GM21737 (cell line): ENCODE measurements around the gene TNIK.

Experiments
- ATAC-seq: cut with Tn5 transposase; IDR thresholded peaks from one replicate; pipeline ENCODE4 v1.9.1; 2021; ENCODE audit warnings: mild to moderate bottlenecking, moderate library complexity; ENCODE audit not compliant: unreplicated experiment

TNIK gene

DNA sequence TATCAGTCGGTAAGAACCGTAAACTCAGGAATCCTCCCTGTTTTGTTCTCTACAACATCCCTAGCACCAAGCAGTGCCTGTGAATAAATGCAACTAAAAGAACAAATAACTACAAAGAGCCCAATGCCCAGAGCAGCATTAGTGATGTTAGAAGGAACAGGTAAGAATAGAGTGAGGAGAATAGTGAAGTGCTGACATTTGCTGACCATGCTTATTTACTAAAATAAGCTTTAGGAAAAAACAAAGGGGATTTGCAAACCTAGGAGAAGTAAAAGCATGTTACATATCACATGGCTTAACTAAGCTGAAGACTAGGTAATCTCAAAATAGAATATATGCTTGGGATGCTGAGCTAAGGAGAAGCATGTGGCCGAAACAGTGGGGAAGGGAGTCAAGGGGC is 247.6 kb downstream of the TNIK start:
- ATAC-seq, result no peak

DNA sequence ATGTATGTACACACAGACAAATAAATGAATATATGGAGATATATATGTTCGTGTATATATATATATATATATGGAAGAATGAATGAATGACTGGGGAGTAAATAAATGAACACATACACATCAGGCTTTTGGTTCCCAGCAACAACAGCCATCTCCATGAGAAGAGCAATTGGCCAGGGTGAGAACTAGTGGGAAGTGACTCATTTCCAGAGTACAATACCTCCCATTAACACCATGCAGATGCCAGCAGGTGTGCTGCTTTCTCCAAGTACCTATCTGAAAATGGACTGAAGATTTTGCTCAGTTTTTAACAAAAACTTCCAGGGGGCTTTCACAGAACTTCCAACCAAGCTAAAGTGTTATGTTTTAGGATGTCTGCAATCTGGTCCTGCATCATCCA is 253.9 kb downstream of the TNIK start:
- ATAC-seq, result no peak

DNA sequence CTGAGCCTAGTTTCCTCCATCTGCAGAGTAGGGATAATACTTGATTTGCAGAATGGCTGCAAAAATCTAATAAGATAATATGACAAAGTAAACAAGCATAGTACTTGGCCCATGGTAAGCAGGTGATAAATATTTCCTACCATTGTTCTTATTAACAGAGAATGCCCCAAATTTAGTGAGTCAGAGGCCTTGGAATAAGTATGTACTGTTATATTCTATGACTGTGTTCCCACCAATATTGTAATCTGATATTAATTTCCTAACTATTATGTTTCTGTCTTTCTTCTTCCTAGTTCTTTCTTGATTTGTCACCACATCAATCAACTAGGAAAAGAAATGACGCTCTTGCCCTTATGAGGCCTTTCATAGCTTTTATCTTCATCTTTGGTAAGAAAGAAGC is 255.3 kb downstream of the TNIK start:
- ATAC-seq, result no peak

DNA sequence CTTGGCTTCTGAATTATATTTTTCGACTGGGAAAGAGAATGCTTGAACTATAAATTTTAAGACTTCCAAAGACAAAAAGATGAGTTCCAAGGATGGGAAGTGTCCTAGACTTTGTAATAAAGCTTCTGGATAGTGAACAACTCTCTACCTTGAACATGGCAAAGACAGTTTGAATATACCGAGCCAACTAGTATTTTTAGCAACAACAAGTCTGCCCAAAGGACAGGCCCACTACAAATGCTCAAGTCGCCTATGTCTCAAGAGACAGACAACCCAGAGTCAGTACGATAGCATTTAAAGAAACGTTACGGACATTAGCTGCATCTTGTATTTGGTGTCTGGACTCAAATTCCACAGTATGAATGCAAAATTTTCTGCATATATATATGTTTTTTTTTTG is 258.4 kb downstream of the TNIK start:
- ATAC-seq, result no peak

DNA sequence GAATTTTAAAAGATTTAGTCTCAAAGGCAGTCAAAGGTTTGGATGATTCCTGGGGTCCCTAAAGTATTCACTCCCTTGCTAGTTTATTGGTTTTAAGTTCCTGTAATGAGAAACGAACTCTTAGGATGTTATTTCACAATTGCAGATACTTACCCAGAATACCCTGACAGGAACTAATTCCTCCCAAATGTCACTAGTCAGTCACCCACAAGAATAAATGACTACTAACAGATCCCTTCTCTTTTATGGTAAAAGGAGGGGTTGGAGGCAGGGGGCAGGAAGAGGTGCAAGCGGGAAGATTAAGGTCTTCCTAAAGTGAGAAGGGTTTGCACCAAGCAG is 259.5 kb downstream of the TNIK start:
- ATAC-seq, result no peak

DNA sequence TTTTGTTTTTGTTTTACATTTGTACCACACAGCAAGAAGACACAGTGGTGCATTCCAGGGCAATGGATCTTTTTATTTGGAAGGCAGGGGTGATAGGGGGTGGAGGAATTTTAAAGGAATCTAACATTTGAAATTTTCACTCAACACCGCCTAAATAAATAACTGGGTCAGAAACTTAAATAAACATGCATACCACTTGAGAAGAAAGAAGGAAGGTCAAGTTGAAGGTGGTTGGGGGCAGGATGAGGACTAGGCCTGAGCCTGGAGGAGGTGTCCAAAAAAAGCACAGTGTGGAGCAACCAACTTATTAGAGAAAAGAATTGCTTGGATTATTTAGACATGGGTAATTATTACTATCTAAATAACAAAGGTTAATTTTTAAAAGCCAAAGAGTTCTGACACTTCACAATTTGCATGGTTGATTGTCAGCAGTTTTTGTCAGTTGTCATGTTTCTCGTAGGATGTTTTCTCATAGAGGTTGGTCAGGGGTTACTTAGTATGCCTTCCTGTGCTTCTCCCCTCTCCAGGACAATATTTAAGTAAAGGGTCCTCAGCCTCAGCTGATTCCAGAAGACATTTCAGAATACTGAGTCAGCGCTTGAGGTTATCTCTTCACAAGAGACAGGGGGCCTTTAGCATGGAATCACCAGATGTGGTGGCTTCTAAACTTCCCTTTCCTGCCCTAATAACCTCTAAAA is 260.0 kb downstream of the TNIK start:
- ATAC-seq, result no peak

DNA sequence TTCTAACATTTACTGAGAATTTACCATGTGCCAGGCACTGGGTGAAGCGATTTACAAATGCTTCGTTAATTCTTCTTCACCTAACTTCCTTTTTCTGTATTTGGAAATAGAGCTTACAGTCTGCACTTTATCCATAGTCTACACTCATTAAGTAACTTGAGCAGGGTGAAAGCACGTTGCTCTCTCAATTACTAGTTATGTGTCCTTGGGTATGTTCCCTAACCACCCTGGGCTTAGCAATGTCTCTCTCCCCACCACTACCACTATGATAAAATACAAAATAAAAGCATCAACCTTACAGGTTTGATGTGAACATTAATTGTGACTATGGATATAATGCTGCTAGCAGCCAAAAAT is 260.8 kb downstream of the TNIK start:
- ATAC-seq, result no peak

DNA sequence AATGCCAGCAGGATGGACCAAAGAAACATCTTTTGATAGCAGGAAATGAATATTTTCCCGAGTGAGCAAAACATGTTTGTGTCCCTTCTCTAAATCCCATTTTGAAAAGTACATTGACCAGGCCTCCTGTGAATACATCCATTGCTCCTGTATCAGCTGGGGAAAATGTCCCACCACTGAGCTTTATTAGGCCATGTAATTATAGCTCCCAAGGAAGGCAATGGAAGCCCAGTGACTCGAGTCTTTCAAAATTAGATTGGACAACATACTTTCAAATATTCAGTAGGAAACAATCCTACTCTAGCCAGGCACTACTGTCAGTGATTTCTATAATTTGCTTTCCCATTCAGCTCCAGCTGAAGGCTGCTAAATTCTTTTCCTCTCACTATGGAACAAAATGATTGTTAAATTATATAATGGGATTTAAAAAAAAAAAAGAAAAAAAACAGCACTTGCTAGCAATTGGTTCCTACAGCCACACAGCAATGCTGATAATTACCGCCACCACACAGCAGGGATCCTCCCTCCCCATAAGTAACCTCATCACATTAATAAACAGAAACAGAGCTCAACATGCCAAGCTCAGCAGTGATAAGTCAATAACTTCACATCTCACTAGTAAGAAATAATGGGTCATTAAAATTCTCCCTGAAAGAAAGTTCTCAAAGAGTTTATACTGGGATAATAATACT is 261.3 kb downstream of the TNIK start:
- ATAC-seq, result no peak

DNA sequence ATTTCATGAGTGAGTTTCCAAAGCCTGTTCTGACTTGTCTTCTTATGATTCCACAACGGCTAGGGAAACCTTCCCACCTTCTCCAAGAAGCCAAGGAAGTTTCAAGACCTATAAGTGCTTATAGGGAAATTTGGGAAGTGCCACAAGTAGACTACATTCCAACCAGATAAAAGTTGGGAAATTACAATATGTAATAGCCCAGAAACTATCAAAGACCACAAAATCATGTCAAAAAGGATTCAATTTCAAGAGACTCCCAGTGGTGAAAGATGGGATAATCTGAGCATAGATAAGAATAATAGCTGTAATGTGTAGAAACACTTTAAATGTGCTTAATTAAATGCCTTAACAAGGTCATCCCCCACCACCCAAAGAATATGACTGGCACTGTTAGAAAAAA is 264.5 kb downstream of the TNIK start:
- no peak for ATAC-seq

DNA sequence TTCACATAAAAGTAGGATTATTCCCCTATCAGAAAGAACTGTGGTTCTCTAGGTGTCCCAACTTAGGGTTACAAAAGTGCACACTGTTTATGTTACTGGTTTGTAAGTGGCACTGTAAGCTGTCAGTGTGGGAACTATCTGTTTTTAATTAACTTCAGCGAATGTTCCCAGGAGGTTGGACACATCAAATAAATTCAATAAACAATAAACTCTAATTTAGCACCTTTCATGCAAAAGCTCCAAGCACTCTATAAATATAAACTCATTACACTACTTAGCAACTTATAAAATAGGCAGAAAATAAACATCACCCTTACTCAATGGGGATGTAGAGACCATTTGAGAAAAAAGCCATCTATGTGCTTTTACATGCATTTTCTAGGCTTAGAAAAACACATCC is 265.2 kb downstream of the TNIK start:
- ATAC-seq, result no peak

DNA sequence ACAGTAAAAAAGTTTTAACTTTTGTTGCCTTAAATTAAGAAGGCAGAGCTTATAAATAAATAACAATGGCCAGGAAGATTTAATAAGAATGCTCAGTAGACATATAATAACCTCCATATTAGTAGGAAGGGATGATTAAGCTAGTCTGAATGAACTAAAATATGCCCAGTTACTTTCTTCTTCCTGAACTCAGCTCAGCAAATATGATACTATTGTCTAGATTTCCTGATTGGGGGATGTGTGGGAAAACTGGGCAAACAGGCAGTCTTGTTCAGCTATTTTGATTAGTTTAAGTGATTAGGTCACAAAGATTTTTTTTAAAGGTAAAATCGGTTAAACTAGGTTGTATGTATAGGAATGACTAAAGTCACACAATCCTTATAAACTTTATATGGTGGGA is 266.5 kb downstream of the TNIK start:
- ATAC-seq, result no peak

DNA sequence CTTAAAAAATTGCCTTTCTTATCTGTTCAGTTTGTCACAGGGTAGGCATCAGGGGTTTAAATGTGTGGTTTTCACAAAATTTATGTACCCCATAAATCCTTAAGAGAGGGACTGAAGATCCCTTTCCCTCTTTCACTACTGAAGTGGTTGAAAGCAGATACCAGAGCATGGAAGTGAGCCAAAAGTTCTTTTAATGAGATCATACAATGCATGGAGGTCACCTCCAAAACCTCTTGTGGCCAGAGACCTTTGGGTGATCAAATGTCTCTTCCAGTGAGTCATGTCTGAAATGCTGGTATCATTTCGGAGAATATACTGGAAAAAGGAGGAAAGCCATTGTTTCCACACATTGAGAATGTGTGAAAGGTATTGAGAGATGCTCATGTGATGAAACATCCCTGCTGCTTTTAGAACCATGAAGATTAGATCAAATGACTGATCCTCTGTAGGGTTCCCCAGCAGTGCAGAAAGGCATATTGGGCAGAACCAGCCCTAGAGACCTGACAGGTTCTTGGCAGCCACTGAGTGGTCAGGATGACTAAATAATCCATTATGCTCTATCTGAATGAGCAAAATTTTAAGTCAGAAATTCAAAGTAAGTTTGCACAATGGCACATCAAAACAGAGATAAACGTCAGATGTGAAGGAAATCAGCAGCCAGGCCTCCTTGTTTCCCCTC is 267.9 kb downstream of the TNIK start:
- ATAC-seq, result no peak

DNA sequence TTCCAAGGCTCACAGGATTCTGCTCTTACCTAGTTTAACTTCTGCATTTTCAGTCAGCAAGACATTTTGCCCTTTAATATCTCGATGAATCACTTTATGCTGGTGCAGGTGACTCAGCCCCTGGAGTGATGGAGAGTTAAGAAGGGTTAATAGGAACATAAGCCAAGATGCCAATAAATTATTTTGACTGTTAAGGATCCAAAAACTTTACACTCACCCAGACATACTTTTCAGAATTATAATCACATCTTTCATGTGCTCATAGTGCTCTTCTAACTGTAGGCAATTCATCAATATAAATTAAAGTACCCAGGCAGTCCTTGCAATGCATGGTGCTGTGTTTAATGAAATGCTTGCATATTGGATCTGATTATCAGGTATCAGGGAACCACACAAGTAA is 269.5 kb downstream of the TNIK start:
- no peak for ATAC-seq

DNA sequence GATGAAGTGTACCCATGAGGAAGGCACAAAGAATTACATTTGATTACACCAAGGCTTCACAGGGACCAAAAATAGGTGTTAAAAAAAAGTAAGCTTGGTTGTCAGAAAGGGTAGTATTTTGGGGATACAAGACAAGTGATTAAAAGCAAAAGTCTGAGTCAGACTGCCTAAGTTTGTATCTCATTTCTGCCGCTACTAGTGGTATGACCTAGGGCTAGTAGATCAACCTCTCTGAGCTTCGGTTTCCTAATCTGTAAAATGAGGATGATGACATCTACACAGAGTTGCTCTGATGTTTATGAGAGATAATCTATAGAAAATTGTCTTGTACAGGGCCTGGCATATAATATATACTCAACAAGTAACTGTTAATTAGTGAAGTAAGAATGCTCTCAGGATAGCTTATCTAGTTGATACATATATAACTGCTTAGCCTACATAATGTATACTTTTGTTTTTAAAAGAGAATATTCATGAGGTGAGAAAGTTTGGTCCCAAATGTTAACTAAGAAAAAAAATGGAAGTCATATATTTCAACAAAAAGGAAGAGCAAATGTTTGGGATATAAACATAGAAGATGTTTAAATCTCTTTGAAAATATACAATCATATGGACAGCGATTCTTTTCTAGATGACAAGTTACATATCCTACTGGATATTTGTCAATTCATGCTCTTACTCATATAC is 270.7 kb downstream of the TNIK start:
- no peak for ATAC-seq

DNA sequence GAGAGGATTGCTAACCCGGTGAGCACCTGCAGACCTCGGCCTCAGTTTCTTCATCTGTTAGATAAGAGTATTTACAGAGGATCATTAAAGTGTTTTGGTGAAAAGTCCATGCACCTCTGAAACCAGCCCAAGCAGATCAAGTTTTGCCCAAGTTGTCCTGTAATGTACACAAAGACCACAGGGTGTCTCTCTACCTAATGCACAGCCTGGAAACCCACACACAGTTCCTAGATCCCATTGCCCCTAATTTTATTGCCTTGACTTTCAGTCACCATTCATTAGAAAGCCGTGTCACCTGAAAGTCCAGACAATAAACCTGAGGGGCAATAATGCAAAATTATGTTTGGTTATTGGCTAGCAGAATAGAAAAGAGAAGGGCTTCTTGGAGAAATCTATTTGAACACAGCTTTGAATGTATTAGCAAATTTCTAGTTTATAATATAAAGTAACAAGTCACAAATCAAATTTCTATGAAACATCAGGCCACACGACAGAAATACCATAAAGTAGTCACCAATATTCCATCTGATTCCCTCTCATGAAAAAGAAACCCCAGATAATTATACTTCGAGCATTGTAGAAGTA is 272.4 kb downstream of the TNIK start:
- ATAC-seq, result no peak

DNA sequence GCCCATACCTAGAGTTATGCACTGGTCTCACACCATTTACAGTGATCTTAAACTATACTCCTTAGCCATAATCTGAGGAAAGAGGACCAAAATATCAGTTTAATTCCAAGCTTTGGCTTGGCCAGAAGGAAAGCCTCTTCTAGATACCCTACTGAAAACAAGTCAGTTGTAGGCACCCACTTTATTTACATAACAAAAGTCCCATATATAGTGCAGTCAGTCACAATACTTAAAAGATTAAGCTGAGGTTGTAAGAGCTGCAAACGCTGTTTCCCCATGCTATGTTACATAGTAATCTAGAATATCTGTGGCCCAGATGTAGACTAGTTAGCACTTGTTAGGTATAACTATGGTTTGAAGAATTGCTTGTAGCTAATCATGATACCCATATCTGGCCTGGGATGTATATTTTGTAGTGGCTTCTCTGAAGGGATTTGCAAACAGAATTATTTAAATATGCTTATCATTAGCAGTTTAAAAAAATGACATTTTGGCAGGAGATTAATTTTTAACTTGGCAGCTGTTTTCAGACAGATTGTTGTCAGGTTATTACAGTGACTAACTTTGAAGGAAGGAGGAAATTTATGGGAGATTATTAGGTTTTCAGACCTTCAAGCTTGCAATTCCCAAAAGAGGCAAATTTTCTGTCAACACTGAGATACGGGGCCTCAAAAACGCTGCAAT is 273.2 kb downstream of the TNIK start:
- no peak for ATAC-seq

DNA sequence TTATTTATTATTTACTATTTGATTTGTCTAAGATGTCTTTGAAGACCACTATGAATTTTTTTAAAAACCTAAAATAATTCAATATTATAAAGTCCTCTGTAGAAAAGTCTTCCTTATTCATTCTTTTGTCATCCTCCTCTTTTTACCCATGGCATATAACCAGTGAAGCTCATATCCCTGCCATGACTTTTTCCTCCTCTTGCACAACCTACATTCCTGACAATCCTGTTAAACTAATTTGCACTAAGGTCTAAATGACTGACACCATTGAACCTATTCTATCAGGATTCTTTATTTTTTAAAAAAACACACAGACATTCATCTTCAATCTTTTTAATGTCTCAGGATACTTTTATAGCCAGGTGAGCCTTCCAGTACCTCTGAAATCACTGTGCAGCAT is 273.8 kb downstream of the TNIK start:
- ATAC-seq, result no peak

DNA sequence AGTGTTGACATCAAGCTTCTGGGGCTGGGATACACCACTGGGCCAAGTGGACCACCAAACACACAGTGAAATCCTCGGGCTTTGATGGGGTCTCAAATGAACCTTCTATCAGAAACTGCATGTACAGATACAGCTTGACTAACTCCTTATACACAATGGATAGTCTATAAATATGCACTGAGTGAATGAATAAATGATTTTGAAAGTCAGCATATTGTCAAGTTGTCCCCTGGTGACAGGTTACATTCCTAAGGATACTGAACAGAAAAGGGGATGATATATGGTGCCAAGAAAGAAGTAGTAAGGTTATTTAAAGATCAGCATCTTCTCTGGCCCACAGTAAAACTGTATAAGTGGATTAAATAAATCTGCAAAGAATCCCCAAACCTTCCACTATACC is 274.2 kb downstream of the TNIK start:
- no peak for ATAC-seq

DNA sequence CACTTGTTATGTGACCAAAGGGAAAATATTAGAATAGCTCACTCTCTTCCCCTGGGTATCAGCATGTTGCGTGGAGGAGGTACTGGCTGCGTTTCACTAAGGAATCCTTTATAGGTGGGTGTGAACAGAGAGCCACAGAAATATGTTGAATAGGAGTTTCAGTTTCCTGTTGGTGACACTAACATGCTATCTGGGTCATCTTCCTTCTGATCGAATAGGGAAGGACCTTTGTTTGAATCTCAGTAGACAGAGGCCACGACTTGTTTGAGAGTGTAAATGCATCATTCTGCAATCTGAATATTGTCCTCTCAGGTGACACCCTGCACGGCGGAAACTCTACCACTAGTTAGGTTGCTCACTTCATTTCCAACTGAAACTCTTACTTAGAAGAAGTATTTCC is 275.8 kb downstream of the TNIK start:
- ATAC-seq, result peak; percentile 70

DNA sequence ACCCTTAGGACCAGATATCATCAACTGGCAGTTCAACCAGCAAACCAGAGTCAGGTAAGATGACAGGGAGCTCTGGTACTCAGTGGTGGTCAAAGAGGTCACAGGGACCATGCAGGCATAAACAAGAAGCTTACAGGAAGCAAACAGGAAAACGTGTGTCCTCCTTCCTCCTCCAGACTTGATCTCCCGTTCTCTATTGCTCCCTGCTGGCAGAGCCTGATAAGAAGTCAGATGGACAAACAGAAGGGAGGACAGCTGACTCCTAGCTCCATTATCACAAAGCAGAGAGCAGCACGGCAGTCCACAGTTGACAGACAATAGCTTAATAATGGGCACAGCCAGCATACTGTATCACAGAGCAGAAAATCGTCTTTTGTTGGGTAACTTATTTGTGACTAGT is 277.2 kb downstream of the TNIK start:
- ATAC-seq, result no peak
